CD8-positive, alpha-beta memory T cell (primary cell): ENCODE results near the gene PLCL2. TPM values are rescaled to one million over a fixed set of nuclear protein-coding genes. Genes with fewer than 3 reads are reported as not detected.

Experiments used
- CTCF ChIA-PET: fragments of 350-600 bp; sonication (Branson Sonifier 250); formaldehyde crosslinking; loops from one replicate; lab custom pipeline; 2021; ENCODE audit warnings: antibody characterized with exemption; lab: Charles Lee
- POLR2A ChIA-PET: fragments of 350-600 bp; sonication (Branson Sonifier 250); formaldehyde crosslinking; loops from one replicate; lab custom pipeline; 2021; ENCODE audit warnings: antibody characterized with exemption; lab: Charles Lee
- DNase-seq, 5 donors: peaks; one replicate each; pipeline versions ENCODE4 v3.0.0 to v3.0.0-alpha.2; 2020 to 2022; ENCODE audit warnings: mixed read lengths in 1 of 5
- H3K27ac ChIP-seq: one replicate; pipeline ENCODE4 v1.7.0; 2013; ENCODE audit warnings: low read depth, mild to moderate bottlenecking, low read length, moderate library complexity
- H3K27me3 ChIP-seq: 2 replicates; pipeline ENCODE4 v1.7.0; 2013; ENCODE audit warnings: low read length, mild to moderate bottlenecking; ENCODE audit not compliant: insufficient read depth, poor library complexity, severe bottlenecking
- H3K36me3 ChIP-seq: 2 replicates; pipeline ENCODE4 v1.7.0; 2013; ENCODE audit warnings: mild to moderate bottlenecking, low read length, moderate library complexity; ENCODE audit not compliant: insufficient read depth
- H3K4me1 ChIP-seq: 2 replicates; pipeline ENCODE4 v1.7.0; 2013; ENCODE audit warnings: mild to moderate bottlenecking, low read length, moderate library complexity; ENCODE audit not compliant: insufficient read depth
- H3K4me3 ChIP-seq: 2 replicates; pipeline ENCODE4 v1.7.0; 2013; ENCODE audit warnings: mild to moderate bottlenecking, low read length
- H3K9me3 ChIP-seq: 2 replicates; pipeline ENCODE4 v1.7.0; 2013; ENCODE audit warnings: mild to moderate bottlenecking, low read length
- H3K27ac Mint-ChIP-seq, 8 donors: one replicate each; pipeline ENCODE4 v1.8.0; 2020 to 2021; ENCODE audit warnings: mixed read lengths in 8 of 8, mild to moderate bottlenecking in 6 of 8, inconsistent platforms in 3 of 8, moderate library complexity in 3 of 8
- H3K27me3 Mint-ChIP-seq, 2 donors: one replicate each; pipeline ENCODE4 v1.8.0; 2020 to 2021; ENCODE audit warnings: mixed read lengths in 2 of 2, mild to moderate bottlenecking in 1 of 2, moderate library complexity in 1 of 2
- H3K36me3 Mint-ChIP-seq, 3 donors: one replicate each; pipeline ENCODE4 v1.8.0; 2020 to 2021; ENCODE audit warnings: mixed read lengths in 3 of 3, inconsistent platforms in 1 of 3, mild to moderate bottlenecking in 1 of 3
- H3K4me1 Mint-ChIP-seq, 3 donors: one replicate each; pipeline ENCODE4 v1.8.0; 2020 to 2021; ENCODE audit warnings: mixed read lengths in 3 of 3, inconsistent platforms in 1 of 3, mild to moderate bottlenecking in 1 of 3
- H3K4me3 Mint-ChIP-seq, 7 donors: one replicate each; pipeline ENCODE4 v1.8.0; 2020 to 2021; ENCODE audit warnings: mixed read lengths in 7 of 7, mild to moderate bottlenecking in 6 of 7, moderate library complexity in 4 of 7, inconsistent platforms in 2 of 7
- H3K9me3 Mint-ChIP-seq, 5 donors: one replicate each; pipeline ENCODE4 v1.8.0; 2020 to 2022; ENCODE audit warnings: mixed read lengths in 5 of 5, mild to moderate bottlenecking in 3 of 5, moderate library complexity in 2 of 5, inconsistent platforms in 1 of 5
- polyA plus RNA-seq: library from polyadenylated mRNA; unstranded; fragments of 300-500 nt; fragmentation: Illumina TruSeq; gene quantifications from one replicate; pipeline ENCODE4 v1.2.3, GENCODE V29; 2021
- total RNA-seq, 2 experiments: library from RNA; stranded (reverse); gene quantifications; one replicate each; pipeline ENCODE4 v1.2.3, GENCODE V29; 2021

The PLCL2 gene
- total and polyA plus RNA-seq, 3 experiments from 2014 or later = 22.2 to 94.9 (median 22.8) TPM

- Mint-ChIP-seq H3K27ac (peak overlapping the region in 3 of 8 donors; percentile 10 to 74 (median 54)), H3K4me3 (peak overlapping the region in 1 of 7 donors; percentile 40), H3K27me3 (no peaks in the 10 kb centered on the region), H3K9me3 (peaks cover 0 to 4% (median 2%) of the 10 kb centered on the region in 5 donors), H3K36me3 (peaks cover 4 to 9% (median 8%) of the 10 kb centered on the region in 3 donors), H3K4me1 (peaks cover 83 to 87% (median 87%) of the 10 kb centered on the region in 3 donors)
- peaks cover 30% of the 10 kb centered on the region for H3K4me1 ChIP-seq
- no peak overlapping the region for H3K27ac ChIP-seq
- no peak for DNase-seq
- H3K4me3 ChIP-seq = no peak overlapping the region
- no peaks in the 10 kb centered on the region for H3K9me3 ChIP-seq
- H3K27me3 ChIP-seq = no peaks in the 10 kb centered on the region
- H3K36me3 ChIP-seq = no peaks in the 10 kb centered on the region
- POLR2A ChIA-PET = no interaction called here
- CTCF ChIA-PET = interaction anchor here (1.2 to 1.9 kb wide), 3 partner anchors 10 to 99 kb away, joined by 3 to 5 read pairs (median 5); no protein-coding TSS in a partner anchor
These were observed 42.7 kb downstream of the PLCL2 start for GRCh38 chr3:16927485-16927884.

DNA sequence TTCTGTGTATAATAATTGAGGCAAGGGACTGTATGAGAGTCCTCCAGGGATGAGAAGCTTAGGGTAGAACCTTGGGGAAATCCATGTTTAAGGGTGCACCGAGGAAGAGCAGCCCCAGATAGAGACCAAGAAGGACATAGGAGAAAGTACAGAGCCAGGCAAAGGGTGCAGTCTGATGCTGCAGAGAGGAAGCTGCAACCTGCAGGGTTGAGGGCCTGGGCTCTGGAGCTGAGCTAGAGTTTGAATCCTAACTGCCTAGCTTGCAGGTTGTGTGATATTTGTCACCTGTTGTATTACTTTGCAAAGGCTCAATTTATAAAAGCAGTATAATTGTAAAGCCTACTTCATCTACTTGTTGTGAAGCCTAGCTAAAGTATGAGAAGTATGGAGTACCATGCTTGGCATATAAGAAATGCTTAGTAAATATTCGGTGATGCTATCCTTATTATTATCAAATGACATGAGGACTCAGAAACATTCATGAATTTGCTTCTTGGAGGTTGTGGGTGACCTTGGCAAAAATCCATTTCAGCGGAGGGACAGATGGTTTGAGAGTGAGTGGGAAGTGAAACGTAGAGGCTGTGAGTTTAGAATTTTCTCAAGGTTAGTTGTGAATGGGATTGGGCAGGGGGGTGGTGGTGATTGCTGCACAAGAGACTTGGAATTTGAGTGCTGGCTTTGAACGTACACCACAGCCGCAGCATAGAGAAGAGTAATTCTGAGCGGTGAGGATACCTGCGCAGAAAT, 43.8 kb downstream of the PLCL2 start:
- H3K4me3 ChIP-seq = no peak overlapping the region
- no peaks in the 10 kb centered on the region for H3K27me3 ChIP-seq
- peak overlapping the region in 5 of 7 donors; percentile 0 to 52 (median 35) for H3K4me3 Mint-ChIP-seq
- peaks cover 36% of the 10 kb centered on the region for H3K4me1 ChIP-seq
- H3K36me3 Mint-ChIP-seq = peaks cover 4 to 15% (median 7%) of the 10 kb centered on the region in 3 donors
- POLR2A ChIA-PET = no interaction called here
- CTCF ChIA-PET = interaction anchor here (0.8 to 1.9 kb wide), 5 partner anchors 10 to 100 kb away, joined by 3 to 5 read pairs (median 3); partner anchors contain the start of gene PLCL2
- H3K36me3 ChIP-seq = no peaks in the 10 kb centered on the region
- H3K27me3 Mint-ChIP-seq = no peaks in the 10 kb centered on the region
- DNase-seq = no peak
- no peaks in the 10 kb centered on the region for H3K9me3 ChIP-seq
- peak overlapping the region in 7 of 8 donors; percentile 9 to 82 (median 47) for H3K27ac Mint-ChIP-seq
- H3K9me3 Mint-ChIP-seq = peaks cover 0 to 4% (median 2%) of the 10 kb centered on the region in 5 donors
- peaks cover 87 to 89% (median 87%) of the 10 kb centered on the region in 3 donors for H3K4me1 Mint-ChIP-seq
- H3K27ac ChIP-seq = no peak overlapping the region

GRCh38 chr3:16929311-16929710, 44.6 kb downstream of the PLCL2 start:
- peaks cover 0 to 2% (median 2%) of the 10 kb centered on the region in 5 donors for H3K9me3 Mint-ChIP-seq
- H3K27ac ChIP-seq = no peak overlapping the region
- no peaks in the 10 kb centered on the region for H3K36me3 ChIP-seq
- peak overlapping the region in 2 of 7 donors; percentile 21 to 49 for H3K4me3 Mint-ChIP-seq
- ChIA-PET POLR2A (no interaction called here), CTCF (interaction anchor here (1.2 to 1.9 kb wide), 2 partner anchors 12 to 50 kb away, joined by 3 to 5 read pairs; no protein-coding TSS in a partner anchor)
- H3K9me3 ChIP-seq = no peaks in the 10 kb centered on the region
- H3K27me3 ChIP-seq = no peaks in the 10 kb centered on the region
- no peak overlapping the region for H3K4me3 ChIP-seq
- peaks cover 40% of the 10 kb centered on the region for H3K4me1 ChIP-seq
- H3K27ac Mint-ChIP-seq = peak overlapping the region in 5 of 8 donors; percentile 69 to 82 (median 77)
- H3K27me3 Mint-ChIP-seq = no peaks in the 10 kb centered on the region
- no peak for DNase-seq
- peaks cover 86 to 90% (median 87%) of the 10 kb centered on the region in 3 donors for H3K4me1 Mint-ChIP-seq
- peaks cover 3 to 20% (median 4%) of the 10 kb centered on the region in 3 donors for H3K36me3 Mint-ChIP-seq

DNA sequence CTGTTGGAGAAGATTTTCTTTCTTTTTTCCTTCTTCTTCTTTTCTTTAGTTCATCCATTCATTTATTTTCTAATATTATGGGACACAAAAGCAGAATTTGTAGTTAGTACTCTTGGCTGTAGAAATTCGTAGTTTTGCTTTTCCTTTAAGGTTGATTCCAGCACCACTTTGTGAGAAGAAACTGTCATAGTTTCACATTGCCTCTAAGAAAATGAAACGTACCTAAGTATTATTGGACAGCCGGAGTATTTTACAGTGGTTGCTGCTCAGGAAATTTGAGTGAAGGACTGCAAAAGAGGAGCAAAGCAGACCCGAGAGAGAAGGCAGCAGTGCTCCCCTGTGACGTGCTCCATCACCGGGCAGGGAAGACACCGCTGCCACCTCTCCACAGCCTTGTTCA, 48.1 kb downstream of the PLCL2 start:
- Histone ChIP-seq H3K36me3 (no peaks in the 10 kb centered on the region), H3K9me3 (no peaks in the 10 kb centered on the region), H3K27ac (no peak overlapping the region), H3K27me3 (no peaks in the 10 kb centered on the region), H3K4me1 (peaks cover 65% of the 10 kb centered on the region), H3K4me3 (no peak overlapping the region)
- POLR2A ChIA-PET = no interaction called here
- Mint-ChIP-seq H3K27ac (peak overlapping the region in 6 of 8 donors; percentile 2 to 54 (median 22)), H3K36me3 (peaks cover 3 to 23% (median 4%) of the 10 kb centered on the region in 3 donors), H3K27me3 (no peaks in the 10 kb centered on the region), H3K4me1 (peaks cover 95 to 100% (median 99%) of the 10 kb centered on the region in 3 donors), H3K4me3 (peak overlapping the region in 1 of 7 donors; percentile 36), H3K9me3 (no peaks in the 10 kb centered on the region)
- no peak for DNase-seq
- CTCF ChIA-PET = interaction anchor here (0.9 kb wide), 1 partner anchor 10 kb away, joined by 3 read pairs; no protein-coding TSS in a partner anchor

DNA sequence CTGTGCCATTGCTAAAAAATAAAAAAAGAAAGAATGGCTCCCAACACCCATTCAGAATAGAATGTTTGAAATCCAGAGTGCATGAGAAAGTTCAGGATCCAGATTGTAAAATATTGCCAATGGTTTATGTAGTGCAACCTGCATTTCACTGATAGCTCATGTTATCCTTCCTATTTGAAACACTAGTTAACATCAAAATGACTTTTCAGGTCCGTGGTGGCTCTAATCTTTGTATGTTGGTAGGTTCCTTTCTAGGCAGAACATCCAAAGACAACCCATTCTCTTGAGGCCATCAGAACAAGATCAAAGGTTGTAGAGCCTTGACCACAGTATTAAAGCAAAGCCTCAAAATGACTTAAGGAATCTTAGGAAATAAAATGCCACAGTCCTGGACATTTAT, 51.0 kb downstream of the PLCL2 start:
- H3K36me3 ChIP-seq = no peaks in the 10 kb centered on the region
- CTCF ChIA-PET = no interaction called here
- no peak for DNase-seq
- Mint-ChIP-seq H3K36me3 (peaks cover 2 to 23% (median 4%) of the 10 kb centered on the region in 3 donors), H3K4me1 (peaks cover 93 to 99% (median 99%) of the 10 kb centered on the region in 3 donors), H3K27ac (peak overlapping the region in 1 of 8 donors; percentile 2), H3K4me3 (peak overlapping the region in 2 of 7 donors; percentile 26 to 73), H3K27me3 (no peaks in the 10 kb centered on the region), H3K9me3 (no peaks in the 10 kb centered on the region)
- no peaks in the 10 kb centered on the region for H3K9me3 ChIP-seq
- POLR2A ChIA-PET = interaction anchor here (0.6 kb wide), 1 partner anchor 47 kb away, joined by 3 read pairs; no protein-coding TSS in a partner anchor
- H3K27me3 ChIP-seq = no peaks in the 10 kb centered on the region
- no peak overlapping the region for H3K27ac ChIP-seq
- H3K4me3 ChIP-seq = peak overlapping the region; percentile 29
- peaks cover 54% of the 10 kb centered on the region for H3K4me1 ChIP-seq

DNA sequence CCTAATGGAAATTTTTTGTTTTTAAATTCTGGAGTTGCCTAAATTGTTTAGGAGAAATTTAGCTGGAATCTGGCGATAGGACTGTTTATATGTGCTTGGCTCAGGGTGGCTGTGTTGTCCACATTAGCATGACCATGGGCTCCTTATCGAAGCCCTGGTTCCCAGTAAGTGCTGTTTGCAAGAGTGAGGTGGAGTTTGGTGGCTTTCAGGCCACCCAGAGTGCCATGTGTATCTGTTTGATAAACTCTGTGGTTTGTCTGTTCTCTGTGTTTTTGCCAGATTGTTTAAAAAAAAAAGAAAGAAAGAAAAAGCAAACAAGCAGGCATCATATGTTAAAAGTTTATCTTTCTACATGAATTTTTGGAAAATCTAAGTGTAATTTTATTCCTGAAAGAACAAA, 51.5 kb downstream of the PLCL2 start:
- Mint-ChIP-seq H3K9me3 (no peaks in the 10 kb centered on the region), H3K4me1 (peaks cover 93 to 99% (median 99%) of the 10 kb centered on the region in 3 donors), H3K36me3 (peaks cover 1 to 23% (median 4%) of the 10 kb centered on the region in 3 donors), H3K27ac (peak overlapping the region in 6 of 8 donors; percentile 2 to 88 (median 80)), H3K27me3 (no peaks in the 10 kb centered on the region), H3K4me3 (peak overlapping the region in 6 of 7 donors; percentile 25 to 78 (median 71))
- no peak overlapping the region for H3K27ac ChIP-seq
- DNase-seq = peak in 2 of 5 donors; percentile 36 to 61
- H3K27me3 ChIP-seq = no peaks in the 10 kb centered on the region
- H3K4me3 ChIP-seq = peak overlapping the region; percentile 29
- ChIA-PET CTCF (no interaction called here), POLR2A (interaction anchor here (0.6 kb wide), 1 partner anchor 46 kb away, joined by 3 read pairs; no protein-coding TSS in a partner anchor)
- H3K4me1 ChIP-seq = peaks cover 59% of the 10 kb centered on the region
- H3K9me3 ChIP-seq = no peaks in the 10 kb centered on the region
- no peaks in the 10 kb centered on the region for H3K36me3 ChIP-seq

DNA sequence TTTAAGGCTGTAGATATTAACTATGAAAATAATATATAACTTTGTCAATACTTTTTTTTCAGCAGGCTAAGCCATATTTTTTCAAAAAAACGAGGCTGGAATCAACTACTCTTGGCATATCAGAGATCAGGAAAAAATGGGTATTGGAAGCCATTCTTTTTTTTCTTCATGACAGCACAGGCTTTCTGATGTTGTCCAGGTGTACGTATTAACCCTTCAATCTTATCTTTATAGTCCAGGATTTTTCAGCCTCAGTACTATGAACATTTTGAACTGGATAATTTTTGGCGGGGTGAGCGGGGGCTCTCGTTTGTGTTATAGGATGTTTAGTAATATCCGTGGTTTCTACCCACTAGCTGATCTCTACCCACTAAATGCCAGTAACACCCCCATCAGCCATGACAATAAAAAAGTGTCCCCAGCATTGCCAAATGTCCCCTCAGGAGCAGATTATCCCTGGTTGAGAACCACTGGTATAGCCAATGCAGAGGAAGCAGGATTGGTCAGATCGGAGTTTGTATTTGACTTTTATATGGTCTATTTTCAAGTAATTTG, 52.0 kb downstream of the PLCL2 start:
- no peaks in the 10 kb centered on the region for H3K27me3 Mint-ChIP-seq
- Histone ChIP-seq H3K36me3 (no peaks in the 10 kb centered on the region), H3K4me3 (no peak overlapping the region), H3K4me1 (peaks cover 64% of the 10 kb centered on the region), H3K27ac (no peak overlapping the region), H3K27me3 (no peaks in the 10 kb centered on the region), H3K9me3 (no peaks in the 10 kb centered on the region)
- H3K4me1 Mint-ChIP-seq = peaks cover 93 to 99% (median 99%) of the 10 kb centered on the region in 3 donors
- no peaks in the 10 kb centered on the region for H3K9me3 Mint-ChIP-seq
- peak overlapping the region in 6 of 7 donors; percentile 25 to 78 (median 71) for H3K4me3 Mint-ChIP-seq
- CTCF ChIA-PET = no interaction called here
- no peak for DNase-seq
- peaks cover 1 to 25% (median 4%) of the 10 kb centered on the region in 3 donors for H3K36me3 Mint-ChIP-seq
- POLR2A ChIA-PET = interaction anchor here (0.6 kb wide), 1 partner anchor 46 kb away, joined by 3 read pairs; no protein-coding TSS in a partner anchor
- H3K27ac Mint-ChIP-seq = peak overlapping the region in 4 of 8 donors; percentile 2 to 88 (median 86)
